GM19372 (cell line): ENCODE data around the gene ANKRD60.

Source experiments
- ATAC-seq: cut with Tn5 transposase; IDR thresholded peaks from one replicate; pipeline ENCODE4 v1.9.1; 2021; ENCODE audit warnings: mild to moderate bottlenecking, low read depth, moderate library complexity; ENCODE audit not compliant: unreplicated experiment

The ANKRD60 gene

DNA sequence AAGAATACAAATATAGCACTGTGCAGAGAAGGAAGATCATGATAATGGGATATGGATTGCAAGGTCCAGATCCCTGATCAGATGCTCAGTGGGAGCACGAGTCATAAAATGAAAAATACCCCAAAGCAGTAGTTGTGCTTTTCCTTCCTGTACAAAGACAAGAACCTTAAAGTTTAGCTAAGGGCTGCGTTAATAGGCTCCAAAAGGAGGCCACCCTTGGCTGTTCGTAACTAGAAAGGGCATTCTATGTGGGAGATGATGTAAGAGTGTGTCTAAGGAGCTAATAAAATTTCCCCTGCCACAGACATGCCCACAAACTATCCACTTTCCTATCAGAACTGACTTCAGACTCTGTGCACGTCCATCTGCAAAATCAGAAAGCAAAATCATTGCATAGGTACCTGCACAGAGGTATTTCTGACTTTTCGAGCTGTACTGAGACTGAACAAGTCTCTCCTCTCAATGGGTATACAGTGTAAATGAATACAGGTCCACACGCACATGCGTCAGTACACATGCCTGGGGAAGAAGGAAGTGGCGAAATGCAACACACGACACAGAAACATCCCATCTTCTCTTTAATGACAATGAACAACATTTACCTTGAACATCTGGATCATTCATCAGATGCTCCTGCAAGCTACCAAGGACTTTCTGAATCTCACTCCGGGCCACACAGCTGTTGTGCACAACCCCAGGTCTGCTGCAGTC, 16.9 kb upstream of the ANKRD60 start:
- ATAC-seq = no peak

DNA sequence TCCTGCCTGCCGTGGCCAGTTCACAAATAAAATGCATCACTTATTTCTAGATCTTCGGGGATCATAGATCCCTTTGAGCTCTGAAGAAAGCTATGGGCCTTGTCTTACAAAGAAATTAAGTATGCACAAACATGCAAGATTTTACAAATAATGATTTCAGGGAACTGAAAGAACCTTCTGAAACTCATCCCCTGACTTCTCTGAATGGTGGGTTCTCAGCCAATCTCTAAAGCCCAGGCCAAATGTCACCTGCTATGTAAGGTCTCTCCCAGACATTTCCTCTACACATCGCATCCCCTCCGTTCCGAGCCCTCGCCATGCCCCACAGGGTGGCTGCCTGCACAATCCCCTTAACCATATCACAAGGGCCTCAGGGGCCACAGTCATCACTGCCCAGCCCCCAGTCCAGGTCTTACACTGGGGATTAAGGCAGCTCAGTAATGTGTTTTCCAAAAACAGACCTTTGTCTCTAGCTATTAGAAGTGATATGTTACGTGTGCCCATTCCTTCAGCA, 16.1 kb upstream of the ANKRD60 start:
- ATAC-seq = no peak

DNA sequence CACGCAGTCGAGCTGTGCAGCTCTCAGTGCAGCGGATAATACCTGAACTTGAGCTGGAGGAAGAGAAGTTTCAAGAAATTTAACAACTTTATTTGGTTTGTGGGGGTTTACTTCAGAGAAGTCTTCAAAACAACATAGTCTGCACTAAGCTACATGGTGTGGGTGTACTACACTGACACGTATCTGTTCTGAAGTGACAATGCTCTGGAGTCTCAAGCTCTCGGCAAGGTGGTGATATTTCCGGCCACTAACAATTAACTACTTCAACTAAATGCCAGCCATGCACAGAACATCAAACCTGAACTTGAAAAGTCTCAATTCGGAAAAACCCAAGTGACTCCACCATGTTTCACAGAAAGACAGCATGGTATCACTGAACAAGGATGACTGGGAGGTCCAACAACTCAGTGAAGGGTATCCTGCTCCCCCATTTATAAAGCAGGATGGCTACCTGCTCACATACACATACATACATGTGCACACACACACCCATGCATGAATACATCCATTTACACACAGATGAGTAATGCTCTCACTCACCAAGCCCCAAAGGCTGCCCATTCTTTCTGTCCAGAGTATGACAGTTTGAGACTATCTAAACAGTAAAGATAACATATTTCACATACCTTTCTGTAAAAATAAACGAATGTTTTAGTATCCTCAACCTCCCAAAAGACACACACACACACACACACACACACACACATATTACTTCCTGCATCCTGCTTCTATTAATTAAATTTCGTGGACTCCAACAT, 15.4 kb upstream of the ANKRD60 start:
- ATAC-seq = no peak

DNA sequence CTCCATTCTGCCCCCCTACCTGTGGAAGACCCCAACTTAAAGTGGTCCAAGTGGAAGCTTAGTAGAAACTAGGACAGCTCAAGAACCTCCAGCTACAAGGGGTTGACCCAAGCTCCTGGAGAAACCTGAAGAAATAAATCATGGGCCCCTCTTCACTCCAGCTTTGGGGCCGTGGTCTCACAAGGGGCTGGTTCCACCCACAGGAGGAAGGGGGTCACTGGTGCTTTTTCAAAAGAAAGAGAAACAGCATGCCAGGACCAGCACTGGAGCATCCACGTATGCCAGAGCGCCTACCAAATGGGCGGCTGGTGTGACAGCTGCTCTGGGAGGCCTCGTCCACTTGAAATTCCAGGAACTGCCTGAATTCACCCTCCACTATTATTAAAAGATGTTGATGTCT, 14.4 kb upstream of the ANKRD60 start:
- ATAC-seq = no peak

DNA sequence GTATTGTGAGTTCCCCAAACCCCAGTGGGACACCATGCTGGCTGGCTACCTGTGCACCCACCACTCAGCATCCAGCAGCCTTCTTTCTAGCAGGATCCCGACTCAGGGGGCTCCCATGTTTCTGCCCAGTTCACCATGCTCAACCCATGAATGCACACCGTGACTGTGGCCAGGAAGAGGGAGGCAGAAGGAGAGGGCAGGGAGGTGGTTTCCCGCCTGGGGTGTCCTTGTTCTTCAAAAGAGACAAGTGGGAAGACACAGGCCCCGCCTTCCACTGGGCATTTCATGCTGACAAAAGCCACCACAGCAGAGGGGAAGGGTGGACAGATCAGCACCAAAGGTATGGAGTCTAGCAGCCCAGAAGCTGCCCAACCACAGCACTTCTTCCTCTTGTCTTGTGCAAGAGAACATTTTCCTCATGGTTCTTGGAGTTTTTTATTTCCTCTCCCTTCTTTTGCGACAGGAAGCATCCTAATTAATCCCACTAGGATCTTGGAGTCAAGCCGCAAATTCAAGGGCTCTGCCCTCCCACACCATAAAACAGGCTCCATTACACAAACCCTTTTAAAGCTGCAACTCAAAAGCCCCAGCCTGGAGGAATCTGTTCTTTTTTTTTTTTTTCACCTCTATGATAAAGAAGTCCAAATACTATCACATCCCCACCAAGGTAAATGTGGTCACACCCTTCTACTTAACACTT, 13.5 kb upstream of the ANKRD60 start:
- no peak for ATAC-seq

DNA sequence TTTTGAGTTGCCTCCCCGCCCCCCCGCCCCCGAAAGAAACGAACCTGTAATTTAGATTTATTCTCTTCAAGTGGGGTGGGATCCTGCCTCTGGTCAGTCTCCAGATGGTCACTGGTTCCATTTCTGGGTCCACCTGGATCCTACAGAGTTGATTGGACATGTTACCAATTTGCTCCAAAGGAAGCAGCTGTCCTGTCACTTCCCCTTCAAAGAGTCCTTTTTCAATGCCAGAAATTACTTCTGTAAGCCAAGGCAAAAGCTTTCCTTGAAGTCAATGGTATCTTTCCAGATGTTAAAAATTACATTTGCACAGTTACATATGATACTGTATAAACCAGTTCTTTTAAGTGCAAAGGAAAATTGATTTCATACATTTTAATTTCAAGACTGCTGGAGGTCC, 12.0 kb upstream of the ANKRD60 start:
- no peak for ATAC-seq

DNA sequence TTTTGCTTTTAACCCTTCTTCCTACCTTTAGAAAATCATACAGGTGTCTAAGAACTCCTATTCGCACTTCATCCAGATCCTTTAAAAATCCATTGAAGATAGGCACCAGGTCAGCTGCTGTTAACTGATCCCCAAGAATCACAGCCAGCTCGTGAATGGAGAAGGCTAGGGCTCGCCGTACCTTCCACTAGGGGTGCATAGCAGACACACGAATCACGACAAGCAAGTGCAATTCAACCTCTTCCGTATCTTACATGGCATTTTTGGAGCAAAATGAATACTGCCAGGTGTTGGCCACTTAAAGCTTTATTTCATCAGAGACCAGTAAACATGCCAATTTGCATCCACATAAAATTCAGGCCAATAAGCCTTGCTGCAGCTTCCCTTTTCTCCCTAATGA, 10.8 kb upstream of the ANKRD60 start:
- ATAC-seq = no peak

DNA sequence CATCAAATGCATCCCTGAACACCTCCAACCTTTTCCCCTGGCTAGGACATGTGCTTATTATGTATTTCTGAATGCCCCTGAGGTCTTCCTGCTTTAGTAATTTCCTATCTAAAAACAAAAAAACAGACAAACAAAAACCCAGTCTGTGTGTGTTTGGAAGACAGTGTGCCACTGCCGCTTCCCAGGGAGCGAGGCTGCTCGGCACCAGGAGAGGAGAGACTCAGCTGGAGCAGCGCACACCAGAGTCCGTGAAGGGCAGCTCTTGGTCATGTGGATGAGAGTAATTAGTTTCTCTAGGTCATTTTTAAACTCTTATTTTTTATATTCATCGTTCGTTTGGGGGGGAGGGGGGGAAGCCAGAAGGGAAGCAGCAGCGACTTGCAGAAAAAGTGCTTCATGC, 10.0 kb upstream of the ANKRD60 start:
- ATAC-seq = no peak

DNA sequence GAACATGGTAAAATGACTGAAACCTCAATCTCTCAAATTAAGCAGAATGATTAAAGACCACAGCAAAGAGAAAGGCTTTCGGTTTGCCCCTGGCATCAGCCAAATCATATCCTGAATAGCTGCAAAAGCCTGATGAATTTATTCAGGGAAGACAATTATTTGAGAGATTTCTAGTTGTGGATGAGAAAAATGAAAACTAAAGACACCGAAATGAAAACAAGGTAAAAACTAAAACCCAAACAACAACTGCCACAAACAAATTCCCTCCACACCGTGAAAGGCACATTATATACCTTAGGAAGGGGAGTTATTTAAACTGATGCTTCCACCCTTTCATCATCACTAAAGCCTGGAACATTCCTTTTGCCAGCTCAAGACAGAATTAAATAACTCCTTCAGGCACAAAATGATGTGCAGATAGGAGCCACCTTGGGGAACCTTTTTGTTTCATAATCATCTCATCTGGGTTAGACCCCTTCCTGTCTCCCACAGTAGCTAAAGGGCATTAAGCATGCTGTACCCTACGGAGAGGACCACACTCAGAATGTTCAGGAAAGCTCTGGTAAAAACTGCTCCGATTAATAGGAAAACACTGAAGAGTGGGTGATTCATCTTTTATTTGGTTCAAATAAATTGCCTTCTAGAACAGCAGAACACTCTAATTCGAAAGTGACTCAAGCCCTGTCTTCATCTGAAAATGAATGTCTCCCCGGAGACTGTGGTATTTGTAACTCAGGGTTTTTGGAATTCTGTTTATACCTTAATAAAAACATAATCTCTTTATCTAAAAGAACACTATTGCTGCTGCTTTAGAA, 9.1 kb upstream of the ANKRD60 start:
- ATAC-seq = no peak

DNA sequence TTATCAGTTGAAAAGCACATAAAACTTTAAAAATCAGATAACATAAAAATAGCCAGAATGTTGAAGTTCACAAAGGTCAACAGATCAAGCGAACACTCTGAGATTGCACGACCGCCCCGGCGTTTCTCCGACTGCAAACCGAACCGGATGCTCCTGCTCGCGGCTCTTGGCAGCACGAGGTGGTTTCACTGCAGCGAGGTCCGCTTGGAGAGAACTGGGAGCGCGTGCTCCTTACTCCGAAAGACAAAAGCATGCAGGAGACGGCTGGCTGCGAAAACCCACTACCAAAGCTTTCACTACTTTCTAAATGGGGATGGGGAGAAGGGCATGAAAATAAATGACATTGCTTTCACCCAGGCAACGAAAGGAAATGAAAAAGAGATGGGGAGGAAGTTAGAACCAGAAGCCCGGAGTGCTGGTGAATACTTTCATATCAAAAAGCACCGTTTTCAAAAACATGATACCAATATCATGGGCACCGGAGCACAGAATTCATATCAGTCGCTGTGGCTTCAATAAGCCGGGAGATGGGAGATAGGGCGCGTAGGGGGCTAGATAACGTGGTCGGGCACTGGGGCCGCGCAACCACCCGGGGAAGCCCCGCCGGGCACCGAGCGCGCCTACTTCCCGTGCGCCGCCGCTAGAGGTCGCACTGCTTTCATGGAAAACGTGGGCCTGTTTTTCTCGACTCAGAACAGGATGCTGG, 8.3 kb upstream of the ANKRD60 start:
- peak; percentile 64 for ATAC-seq

DNA sequence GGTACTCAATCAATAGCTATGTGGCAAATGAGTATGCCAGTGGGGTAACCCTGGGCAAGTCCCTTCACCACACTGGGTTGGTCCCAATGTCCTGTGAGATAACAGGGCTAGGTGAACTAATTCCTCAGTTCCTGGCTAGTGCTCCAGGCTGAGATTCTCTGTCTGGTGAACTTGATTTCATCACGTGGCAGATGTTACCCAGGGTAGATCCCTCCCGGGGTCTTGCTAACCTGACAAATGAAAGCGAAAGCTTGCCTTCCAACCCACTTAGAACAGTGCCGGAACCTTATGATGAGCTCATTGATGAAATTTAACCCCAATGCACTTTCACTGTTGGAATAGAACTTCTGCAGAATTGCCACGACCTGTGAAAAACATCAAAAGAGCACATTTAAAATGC, 6.6 kb upstream of the ANKRD60 start:
- no peak for ATAC-seq

DNA sequence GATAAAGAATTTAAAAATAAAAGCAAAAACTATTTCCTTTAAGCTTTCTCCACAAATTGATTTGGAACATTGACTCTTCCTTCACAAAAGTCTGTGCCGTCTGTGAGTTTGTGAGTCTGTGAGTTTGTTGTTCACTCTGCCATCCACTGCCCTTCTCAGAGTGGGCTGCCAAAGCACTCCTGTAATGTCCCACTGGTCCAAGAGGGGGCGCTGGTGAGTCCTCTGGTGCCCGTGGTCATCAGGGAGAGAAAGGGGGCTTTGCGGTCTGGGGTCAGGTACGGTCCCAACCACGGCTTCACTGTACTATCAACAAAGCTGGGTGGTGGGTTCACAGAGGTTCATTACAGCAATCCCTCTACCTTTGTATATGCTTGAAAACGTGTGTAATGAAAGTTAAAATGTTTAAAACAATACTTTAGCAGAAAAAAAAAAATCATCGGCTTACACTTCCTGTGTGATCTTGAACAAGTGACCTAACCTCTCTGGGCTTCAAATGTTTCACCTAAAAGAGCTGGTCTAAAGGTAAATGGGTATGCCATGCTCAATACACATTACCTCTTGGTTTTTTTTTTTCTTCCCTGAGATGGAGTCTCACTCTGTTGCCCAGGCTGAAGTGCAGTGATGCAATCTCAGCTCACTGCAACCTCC, 5.6 kb upstream of the ANKRD60 start:
- no peak for ATAC-seq

DNA sequence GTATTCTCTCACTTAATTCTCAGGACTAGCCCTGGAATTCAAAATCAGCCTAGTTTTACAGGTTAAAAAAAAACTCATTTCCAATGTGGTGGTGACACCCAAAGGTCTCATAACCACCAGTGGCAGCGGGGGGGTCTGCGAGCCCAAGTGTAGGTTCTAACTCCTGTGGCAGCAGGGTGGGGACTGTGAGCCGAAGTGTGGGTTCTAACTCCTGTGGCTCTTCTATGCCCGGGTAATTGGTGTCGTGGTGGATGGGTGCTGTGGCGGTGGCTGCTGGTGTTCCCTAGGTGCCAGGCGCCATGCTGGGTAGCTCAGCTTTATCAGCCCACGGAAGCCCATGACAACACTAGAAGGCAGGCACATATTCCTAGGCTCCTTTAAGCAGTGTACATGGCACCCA, 4.9 kb upstream of the ANKRD60 start:
- ATAC-seq = no peak

DNA sequence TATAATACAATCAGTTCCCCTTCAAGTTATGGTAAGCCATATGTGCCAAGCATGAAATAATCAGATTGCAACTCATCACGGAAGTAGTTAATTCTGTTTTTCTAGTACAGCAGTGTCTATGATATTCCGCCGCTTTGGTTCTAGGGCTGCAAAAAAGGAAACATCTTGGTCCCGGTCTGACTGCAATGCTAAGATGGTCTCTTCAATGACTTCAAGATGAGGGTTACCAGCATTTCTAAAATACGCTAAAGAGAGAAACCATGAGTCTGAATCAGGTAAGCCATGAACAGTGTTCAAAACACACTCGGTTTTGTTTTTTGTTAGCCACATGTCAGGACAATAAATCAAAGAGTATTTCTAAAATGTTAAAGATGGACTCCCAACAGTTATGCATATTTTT, 3.2 kb upstream of the ANKRD60 start:
- no peak for ATAC-seq

DNA sequence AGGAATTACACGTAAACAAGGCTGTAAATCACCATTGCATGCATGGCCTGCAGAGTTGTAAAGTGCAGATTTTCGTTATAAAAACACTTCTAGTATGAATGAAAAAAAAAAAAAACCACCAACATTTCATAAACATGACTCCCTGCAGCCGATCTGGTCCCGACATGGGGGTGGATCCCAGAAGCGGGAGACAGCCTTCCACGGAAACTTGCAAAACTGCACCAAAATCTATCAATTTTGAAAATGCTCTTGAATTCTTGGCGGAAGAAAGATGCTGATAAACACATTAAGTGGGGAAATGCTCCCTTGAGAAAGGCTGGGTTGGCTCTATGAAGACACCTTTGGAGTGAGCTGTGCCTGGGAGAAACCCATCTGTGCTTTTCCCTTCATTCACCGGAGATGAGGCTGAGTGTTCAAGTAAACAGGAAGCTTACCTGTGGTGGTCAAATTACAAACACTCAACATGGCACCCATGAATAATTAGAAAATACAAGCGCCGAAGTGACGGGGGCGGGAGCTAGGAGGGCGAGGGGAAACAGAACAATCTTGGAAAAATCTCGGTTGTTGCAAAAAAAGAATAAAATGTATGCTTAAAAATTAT, 845 bp upstream of the ANKRD60 start:
- ATAC-seq = no peak

DNA sequence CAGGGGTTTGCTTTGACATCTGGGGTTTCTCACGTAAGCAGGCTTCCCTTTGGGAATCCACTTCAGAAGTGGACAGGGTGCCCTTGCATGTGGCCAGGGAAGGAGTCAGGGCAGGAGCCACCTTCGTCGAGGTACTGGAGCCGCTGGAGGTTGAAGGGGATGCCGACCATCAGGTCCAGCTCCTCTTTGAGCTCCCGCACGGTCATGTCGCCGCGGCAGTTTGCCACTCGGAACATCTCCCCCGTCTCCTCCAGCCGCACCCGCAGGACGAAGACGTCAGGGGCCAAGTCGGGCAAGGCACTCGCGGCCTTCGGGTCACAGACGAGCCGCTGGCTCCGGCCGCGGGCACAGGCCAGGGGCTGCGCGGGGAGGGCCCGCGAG, 360 bp downstream of the ANKRD60 start:
- ATAC-seq = no peak

DNA sequence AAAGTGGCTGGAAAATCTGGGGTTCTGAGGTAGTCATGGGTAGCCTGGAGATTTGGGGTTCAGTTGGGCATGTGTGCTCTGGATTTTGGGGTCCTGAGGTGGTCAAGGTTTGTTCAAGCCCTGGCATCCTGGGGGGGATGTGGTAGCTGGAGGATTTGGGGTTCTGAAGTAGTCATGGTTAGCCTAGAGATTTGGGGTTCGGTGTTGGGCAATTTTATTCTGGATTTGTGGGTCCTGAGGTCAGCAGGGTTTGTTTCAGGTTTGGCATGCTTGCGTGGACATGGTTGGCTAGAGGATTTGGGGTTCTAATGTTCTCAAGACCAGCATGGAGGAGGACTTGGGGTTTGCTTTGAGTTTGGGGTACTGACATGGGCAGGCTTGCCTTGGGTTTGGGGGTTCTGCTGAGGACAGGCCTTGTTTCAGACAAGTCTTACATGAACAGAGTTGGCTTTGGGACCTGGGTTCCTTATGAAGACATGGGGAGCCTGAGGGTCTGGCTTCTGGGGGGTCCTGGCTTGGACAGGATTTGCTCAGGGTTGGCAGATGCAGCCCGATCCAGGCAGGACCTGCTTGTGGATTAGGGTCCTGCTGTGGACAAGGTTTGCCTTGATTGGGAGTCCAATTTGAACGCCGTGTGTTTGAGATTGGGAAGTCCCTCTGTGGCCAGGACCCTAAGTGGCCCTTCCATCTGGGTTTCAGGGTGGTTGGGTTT, 906 bp downstream of the ANKRD60 start:
- no peak for ATAC-seq

DNA sequence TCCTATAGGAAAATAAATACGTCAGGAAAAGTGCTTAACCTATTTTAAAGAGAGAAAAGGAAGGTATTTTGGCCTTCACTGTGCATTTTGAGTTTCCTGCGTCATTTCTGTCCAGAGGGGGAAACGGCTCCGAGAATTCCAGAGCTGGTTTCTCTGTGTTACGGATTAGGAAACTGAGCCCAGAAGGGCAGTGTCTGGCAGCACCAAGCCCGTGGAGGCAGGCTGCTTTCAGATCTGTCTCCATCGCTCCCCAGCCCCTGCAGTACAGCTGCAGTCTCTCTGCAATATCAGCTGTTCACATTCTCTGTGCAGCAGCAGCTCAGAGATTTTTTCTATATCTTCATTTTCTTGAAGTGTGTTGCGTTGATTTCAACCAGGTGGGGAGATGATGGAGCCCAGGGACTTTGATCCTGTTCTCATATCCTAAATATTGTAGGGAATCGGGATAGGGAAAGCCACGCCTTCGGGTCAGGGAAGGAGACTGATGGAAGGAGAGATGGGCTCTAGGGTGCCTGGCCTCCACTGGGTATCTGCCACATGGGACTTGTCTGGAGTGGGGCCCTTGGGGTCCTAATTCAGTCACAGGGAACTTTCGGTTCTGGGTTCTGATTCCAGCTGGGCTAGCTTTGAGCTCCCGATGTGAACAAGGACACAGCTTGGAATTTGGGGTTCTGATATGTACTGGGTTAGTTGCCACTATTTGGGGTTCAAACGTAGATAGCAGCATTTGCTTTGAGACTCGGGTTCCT, 2.8 kb downstream of the ANKRD60 start:
- ATAC-seq = no peak
